T-helper 1 cell treated with Interleukin-12 subunit alpha and Interleukin-12 subunit beta and Interleukin-4 antibody, amounts not matched to agents 30 ng/mL and 1 ng/mL, for 36 hours (primary cell): ENCODE measurements around the gene CCDC141. TPM values are rescaled to one million over a fixed set of nuclear protein-coding genes. Genes with fewer than 3 reads are reported as not detected.
"Not testable (repeated sequence)": the region's sequence is repeated elsewhere in the genome, so short reads cannot be mapped to it uniquely, and the experiment has no call there.

Experiments
- intact Hi-C: fragments of 100-400 bp; cut with micrococcal nuclease; formaldehyde crosslinking; loops from one replicate; pipeline ENCODE4 v1.15.1; 2024
- total RNA-seq: library from RNA; stranded (reverse); gene quantifications from 2 replicates; pipeline ENCODE4 v1.2.3, GENCODE V29; 2022

Gene CCDC141, protein sequence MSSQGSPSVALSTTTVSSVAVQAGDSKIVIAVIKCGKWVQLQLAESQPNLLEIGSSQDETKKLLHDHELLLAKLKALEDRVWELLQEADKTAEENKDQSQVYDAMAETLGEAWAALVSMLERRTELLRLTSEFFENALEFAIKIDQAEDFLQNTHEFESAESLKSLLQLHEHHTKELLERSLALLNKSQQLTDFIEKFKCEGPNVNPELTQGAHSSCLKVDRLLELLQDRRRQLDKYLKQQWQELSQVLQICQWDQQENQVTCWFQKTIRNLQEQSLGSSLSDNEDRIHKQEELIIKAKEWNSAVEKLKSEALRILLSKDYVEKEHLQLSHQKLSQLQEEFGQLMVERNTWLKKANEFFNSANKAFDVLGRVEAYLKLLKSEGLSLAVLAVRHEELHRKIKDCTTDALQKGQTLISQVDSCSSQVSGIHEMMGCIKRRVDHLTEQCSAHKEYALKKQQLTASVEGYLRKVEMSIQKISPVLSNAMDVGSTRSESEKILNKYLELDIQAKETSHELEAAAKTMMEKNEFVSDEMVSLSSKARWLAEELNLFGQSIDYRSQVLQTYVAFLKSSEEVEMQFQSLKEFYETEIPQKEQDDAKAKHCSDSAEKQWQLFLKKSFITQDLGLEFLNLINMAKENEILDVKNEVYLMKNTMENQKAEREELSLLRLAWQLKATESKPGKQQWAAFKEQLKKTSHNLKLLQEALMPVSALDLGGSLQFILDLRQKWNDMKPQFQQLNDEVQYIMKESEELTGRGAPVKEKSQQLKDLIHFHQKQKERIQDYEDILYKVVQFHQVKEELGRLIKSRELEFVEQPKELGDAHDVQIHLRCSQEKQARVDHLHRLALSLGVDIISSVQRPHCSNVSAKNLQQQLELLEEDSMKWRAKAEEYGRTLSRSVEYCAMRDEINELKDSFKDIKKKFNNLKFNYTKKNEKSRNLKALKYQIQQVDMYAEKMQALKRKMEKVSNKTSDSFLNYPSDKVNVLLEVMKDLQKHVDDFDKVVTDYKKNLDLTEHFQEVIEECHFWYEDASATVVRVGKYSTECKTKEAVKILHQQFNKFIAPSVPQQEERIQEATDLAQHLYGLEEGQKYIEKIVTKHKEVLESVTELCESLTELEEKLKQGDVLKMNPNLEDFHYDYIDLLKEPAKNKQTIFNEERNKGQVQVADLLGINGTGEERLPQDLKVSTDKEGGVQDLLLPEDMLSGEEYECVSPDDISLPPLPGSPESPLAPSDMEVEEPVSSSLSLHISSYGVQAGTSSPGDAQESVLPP (N-terminal part only)
- 7.5 and 8.7 TPM in 2 replicates for total RNA-seq

DNA sequence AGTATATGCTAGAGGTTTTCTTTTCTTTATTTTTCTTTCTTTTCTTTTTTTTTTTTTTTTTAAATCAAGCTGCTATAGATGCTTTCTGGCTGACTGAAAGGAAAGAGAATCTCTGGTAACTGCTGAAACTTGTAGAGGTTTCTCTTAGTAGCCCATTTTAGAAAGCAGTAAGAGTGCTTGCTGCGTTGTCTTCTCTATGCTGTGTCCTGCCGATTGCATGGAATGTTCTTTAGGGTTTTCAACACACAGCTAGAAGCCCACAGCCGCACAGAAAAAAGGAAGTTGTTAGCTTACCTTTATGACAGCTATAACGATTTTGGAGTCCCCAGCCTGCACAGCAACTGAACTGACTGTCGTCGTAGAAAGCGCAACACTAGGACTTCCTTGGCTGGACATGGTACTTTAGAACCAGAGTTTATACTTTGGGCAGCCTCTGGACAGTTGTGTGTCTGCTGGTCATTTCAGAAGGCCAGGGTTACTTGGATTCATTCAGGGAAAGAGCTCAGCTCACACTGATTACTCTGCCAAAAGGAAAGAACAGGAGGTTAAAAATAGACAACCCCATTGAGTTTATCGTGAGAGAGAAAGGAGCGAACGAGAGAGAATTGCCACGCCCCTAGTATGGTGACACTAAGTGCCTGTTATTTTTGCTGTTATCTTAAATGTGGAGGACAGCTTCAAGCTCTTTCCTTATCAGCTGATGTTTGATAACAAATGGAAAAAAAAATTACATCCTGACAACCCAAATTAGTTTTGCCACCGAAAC, at the start of gene CCDC141:
CCDC141 (minus strand) TSS at position 592 of the 766 bp plus-strand sequence; CDS start at position 396, 196 bp downstream.
- intact Hi-C loops: loop anchor here (1.0 to 10.0 kb wide), 4 partner anchors 18 to 1935 kb away; partner anchors contain the start of genes CWC22 and UBE2E3

DNA sequence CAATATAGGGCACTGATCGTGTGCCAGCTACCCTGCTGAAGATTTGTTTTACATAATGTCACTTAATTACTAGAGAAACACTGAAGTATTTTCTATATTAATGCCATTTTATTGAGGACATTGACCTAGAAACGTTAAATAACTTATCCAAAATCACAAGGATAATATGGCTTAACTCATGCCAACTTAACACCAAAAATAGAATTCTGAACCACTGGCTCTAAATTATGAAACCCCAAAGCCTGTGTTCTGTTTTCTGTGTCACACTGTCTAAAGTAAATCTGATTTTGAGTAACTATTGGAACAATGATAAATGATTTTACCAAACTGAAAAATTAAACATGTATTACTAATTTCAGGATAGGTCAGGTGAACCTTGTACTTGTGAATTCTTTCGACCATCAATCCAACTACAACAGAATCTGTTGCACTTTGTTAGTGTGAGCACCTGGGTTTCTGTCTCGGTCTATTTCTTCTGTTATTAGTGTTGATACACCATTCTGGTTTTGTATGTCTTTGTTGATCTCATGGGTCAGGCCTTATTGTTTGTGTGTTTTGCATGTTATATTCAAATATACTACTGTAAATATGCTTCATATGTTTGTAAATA, 48.2 kb upstream of the CCDC141 start:
- intact Hi-C loops: no loop called here

DNA sequence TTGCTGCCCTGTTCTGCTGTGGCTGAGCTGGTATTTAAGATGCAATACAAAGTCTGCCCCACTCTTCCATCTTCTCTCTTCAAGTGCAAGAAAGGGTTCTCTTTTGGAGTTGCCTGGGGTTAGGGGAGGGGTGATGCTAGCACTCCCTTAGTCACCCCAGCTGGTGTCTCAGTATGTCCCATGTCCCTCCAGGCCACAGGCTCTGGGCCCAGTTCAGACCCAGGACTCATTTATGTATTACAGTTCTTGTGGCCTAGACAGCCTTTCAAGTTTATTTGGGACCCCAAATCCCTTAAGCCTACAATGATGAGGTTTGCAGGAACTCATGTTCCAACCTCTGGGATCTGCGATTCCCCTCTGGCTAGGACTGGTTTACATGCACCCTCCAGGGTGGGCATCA, 47.2 kb upstream of the CCDC141 start:
- intact Hi-C loops: loop anchor here (2.0 kb wide), 1 partner anchor 50 kb away; no protein-coding TSS in a partner anchor

DNA sequence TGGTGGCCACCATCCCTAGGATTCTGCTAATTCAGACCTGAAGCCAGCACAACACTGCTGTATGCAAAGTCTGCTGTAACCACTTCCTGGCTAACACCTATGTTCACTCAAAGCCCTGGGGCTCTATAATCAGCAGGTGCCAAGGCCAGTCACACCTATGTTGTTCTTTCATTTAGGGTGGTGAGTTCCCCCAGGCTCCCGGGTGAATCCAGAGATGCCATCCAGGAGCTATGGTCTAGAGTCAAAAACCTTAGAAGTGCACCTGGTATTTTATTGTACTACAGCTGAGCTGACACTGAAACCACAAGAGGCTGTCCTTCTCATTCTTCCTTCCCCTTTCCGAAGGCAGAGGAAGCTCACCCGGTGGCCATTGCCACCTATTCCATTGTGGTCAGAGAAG, 46.2 kb upstream of the CCDC141 start:
- intact Hi-C loops: loop anchor here (1.0 to 2.0 kb wide), 3 partner anchors 11 to 65 kb away; no protein-coding TSS in a partner anchor

DNA sequence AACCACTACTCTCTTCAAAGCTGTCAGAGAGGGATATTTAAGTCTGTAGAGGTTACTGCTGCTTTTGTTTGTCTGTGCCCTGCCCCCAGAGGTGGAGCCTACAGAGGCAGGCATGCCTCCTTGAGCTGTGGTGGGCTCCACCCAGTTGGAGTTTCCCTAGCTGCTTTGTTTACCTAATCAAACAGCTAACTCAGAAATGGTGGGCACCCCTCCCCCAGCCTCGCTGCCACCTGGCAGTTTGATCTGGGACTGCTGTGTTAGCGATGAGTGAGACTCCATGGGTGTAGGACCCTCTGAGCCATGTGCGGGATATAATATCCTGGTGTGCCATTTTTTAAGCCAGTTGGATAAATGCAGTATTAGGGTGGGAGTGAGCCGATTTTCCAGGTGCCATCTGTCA, 43.0 kb upstream of the CCDC141 start:
- intact Hi-C loops: loop anchor here (2.0 kb wide), 1 partner anchor 14 kb away; no protein-coding TSS in a partner anchor

DNA sequence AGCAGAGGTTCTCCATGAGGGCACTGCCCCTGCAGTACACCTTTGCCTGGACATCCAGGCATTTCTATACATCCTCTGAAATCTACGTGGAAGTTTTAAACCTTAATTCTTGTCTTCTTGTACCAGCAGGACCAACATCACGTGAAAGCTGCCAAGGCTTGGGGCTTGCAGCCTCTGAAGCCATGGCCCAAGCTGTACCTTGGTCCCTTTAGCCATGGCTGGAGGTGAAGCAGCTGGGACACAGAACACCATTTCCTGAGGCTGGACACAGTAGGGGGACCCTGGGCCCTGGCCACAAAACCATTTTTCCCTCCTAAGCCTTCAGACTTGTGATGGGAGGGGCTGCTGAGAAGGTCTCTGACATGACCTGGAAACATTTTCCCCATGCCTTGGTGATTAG, 32.8 kb upstream of the CCDC141 start:
- intact Hi-C loops: no loop called here

DNA sequence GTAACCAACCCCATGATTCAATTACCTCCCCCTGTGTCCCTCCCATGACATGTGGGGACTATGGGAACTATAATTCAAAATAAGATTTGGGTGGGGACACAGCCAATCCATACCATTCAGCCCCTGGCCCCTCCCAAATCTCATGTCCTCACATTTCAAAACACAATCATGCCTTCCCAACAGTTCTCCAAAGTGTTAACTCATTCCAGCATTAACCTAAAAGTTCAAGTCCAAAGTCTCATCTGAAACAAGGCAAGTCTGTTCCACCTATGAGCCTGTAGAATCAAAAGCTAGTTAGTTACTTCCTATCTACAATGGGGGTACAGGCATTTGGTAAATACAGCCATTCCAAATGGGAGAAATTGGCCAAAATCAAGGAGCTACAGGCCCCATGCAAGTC, 32.0 kb upstream of the CCDC141 start:
- intact Hi-C loops: no loop called here

DNA sequence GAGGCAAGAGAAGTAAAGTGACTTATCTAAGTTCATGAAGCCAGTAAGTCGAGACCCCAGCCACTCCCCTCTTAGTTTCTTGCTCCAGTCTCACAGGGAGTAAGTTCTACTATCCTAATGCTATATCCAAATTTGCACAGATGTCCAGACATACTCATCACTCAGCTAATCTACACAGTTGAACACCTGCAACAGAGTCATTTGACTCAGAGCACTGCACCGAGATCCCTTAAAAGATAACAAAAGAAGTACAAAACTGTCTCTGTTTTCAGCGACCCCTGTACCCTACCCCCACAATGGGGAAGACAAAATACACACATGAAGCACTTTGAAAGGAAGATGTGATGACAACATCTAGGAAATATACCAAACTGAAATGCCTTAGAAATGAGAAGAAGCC, 22.6 kb upstream of the CCDC141 start:
- intact Hi-C loops: no loop called here

DNA sequence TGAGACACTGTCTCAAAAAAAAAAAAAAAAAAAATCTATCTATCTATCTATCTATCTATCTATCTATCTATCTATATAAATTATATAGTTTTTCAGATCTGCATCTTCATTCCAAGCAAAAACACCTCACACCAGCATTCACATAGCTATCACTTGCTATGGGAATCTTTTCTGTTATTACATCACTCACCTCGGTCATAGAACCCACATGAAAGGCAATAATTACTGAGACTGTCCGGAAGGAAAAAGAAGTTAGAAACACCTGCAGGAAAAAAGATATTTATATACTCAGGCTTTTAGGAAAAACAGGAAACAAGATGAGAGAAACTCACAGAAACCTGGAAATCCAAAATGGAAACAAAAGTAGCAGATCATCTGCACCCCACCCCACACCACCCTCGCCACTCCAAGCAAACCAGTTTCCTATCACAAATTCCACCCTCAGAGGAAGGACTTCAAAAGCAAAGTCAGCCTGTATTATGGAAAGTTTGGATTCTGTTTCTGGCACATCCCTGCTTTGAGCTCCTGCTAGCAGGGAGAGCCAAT, 21.9 kb upstream of the CCDC141 start:
- intact Hi-C loops: no loop called here

DNA sequence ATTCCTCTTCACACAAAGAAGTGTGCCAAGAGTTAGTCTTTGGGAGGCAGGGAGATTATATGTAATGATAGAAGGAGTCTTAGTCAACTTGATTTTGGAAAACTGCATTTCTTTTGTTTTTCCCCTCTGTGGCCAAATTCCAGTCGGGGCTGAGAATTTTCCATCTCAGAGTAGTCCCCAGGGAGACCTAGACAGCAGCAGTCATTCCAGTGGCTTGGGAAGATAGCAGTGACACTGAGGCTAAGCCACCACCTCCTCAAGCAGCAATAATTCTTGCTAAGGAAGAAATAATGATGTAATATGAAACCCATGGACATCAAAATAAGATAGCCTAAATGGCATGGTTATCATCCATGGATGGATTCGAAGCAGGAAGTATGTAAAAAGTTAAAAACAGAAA, 21.0 kb upstream of the CCDC141 start:
- intact Hi-C loops: no loop called here

DNA sequence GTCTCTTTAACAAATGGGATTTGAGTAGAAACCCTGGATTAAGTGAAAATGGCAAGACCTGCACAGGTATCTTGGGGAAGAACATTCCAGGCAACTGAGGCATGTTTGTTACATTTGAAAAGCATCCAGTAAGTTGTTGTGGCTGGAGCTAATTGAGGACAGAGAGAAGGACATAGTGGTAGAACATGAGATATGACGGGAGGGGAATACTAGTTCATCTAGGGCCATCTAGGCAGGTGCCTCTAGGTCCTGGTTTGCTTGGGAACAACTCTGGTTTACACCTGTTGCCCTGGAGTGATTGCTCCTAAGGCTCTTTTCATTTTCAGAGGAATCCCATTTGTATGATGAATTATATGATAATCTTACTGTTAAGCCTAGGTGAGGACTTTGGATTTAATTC, 19.7 kb upstream of the CCDC141 start:
- intact Hi-C loops: no loop called here

DNA sequence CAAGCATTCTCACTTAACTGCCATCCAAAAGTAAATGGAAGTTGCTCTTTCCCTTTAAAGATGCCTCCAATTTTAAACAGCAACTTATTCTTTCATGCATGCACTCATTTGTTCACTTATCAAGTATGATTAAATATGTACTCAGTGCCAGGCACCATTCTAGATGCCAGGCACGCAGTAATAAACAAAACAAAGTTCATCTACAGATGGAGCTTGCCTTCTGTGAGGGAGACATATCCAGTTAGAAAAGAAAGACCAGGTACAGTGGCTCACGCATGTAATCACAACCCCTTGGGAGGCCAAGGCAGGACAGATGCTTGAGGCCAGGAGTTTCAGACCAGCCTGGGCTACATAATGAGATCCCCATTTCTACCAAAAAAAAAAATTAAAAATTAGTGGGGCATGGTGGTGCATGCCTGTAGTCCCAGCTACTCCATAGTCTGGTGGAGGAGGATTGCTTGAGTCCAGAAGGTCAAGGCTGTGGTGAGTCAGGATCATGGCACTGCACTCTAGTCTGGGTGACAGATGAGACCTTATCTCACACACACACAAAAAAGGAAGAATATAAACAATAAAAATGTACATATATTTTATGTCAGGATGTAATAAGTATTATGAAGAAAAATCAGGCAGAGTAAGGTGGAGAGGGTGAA, 19.2 kb upstream of the CCDC141 start:
- intact Hi-C loops: no loop called here

DNA sequence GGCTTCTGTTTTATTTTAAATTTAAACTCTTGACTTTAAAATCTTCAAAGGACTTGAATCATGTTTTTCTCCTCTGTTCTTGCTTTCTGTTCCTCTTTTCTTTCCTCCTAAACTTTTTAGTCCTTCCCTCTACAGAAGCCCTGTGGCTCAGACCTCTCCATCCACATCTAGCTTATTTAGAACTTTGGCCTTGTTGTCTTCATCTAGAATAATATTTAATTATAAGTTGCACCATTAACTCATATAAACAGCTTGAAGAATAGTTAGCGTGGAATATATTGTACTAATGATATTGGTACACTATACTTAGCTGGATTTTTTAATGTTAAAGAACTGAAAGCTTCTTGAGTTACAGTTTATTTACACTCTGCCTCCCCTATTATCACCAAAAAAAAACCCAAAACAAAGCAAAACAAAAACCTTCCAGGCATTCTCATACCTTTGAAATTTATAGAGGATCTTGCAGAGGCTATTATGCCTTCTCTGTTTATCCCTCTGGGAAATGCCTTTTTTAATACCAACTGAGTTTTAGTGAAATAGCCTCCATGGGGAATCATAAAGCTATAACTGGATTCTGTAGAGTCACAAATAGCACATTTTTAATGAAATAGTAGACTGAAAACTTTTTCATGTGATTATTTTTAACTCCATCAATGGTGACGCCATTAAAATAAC, 9.2 kb upstream of the CCDC141 start:
- intact Hi-C loops: no loop called here

DNA sequence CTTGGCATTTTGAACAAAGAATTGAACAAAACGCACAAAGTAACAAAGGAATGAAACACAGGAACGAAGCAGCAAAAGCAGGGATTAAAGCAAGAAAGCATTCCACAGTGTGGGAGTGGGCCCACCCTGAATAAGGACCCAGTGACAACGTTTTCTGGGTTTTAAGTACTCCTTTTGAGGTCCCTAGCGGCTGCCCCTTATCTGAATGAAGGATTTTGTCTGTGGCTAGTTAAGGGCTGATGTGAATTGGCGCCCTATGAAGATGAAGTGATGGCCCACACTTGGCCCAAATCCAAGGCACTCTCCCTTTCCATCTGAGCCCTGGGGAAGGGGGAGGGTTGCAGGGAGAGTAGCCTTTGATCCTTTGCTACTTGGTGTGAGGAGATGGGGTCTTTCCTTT, 7.8 kb upstream of the CCDC141 start:
- intact Hi-C loops: no loop called here

DNA sequence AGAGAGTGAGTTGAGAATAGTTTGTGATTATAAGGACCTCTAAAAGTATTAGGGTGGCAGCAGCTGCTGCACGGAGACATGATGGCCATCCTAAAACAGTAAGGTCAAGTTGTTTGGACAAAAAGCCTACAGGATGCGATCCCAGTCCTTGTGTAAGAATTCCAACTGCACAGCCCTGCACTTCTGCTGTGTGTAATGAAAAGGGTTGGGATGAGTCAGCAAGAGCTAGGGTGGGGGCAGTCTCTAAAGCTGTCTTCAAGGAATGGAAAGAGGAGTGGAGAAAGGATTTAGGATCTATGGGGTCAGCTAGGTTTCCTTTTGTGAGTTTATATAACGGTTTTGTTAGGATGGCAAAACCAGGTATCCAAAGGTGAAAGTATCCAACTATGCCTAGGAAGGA, 3.6 kb upstream of the CCDC141 start:
- intact Hi-C loops: not testable (repeated sequence)

DNA sequence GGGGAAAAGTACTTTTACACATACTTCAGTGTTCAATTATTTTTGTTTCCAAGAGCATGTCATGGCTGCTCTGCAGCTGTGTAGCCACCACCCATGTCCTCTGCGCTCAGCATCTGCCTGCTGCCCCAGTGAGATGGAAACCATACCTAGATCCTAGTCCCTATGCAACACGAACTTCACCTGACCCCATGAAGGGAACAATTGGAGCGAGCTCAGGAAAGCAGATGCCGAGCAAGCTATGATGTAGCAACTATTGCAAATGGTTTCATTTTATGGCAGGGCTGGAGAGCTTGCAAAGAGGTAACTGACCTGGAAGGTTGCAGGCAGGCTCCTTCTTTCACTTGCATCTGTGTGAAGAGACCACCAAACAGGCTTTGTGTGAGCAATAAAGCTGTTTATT, 1.3 kb upstream of the CCDC141 start:
- intact Hi-C loops: no loop called here

DNA sequence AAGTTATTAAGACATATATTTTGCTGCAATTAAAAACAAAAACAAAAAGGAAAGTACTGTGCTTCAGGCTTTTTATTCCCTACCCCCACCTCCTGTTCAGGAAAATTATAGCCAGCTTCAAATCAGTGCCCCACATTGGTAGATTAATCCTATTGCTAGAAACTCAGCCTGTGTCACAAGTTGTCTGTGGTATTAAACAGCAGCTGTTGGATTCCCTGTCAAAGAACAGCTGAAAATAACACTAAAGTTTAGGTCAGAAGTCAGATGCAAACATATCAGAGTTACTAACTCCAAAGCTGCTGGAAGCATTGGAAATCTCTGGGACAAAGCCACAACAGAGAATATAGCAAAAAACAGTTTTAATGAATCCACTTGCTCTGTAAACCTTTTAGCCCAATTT, 818 bp upstream of the CCDC141 start:
- intact Hi-C loops: no loop called here

DNA sequence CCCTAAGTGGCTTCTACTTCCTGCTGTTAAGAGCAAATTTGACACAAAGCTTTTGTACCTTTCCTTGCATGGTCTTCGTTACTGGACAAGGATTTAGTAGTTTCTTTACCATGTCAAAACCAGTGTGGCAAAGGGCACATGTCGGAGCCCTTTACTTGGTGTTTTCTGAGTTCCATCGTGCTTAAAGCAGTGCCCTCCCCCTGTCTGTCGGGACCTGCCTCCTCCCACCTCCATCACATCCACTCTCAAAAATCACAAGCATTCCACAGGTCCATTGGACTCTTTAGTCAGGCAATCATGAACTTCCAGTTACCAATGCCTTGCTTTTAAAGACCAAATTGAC, 763 bp downstream of the CCDC141 start:
- intact Hi-C loops: loop anchor here (1.0 to 10.0 kb wide), 4 partner anchors 18 to 1936 kb away; partner anchors contain the start of genes CWC22 and UBE2E3

DNA sequence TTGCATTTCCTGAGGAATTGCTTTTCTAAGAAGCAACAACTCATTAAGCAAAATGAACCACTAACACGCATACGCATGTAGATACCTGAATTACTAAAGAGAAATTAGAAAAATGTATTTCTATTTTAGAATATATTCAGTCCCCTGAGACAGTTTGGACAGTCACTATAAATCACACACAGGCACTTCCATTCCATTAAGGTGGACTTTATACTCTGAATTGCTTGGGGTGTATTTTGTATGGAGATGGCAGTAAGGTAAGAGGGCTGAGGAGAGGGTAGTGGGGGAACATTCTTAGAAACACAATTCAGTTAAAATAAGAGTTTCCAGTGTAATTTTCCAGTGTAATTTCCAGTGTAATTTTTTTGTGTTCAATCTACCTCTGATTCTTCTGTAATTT, 1.8 kb downstream of the CCDC141 start:
- intact Hi-C loops: loop anchor here (2.0 to 10.0 kb wide), 3 partner anchors 59 to 1937 kb away; partner anchors contain the start of genes CWC22 and UBE2E3
